GM18526 (cell line): ENCODE data around the gene ARHGDIG.

Source experiments
- POLR2A ChIP-seq: IDR thresholded peaks from 3 replicates; pipeline ENCODE4 v1.6.1; 2011; ENCODE audit not compliant: insufficient read length; ENCODE audit errors: extremely low read depth

ARHGDIG gene

GRCh38 chr16:284204-285120, 4.1 kb downstream of the ARHGDIG start:
- no peak for TF ChIP-seq POLR2A

DNA sequence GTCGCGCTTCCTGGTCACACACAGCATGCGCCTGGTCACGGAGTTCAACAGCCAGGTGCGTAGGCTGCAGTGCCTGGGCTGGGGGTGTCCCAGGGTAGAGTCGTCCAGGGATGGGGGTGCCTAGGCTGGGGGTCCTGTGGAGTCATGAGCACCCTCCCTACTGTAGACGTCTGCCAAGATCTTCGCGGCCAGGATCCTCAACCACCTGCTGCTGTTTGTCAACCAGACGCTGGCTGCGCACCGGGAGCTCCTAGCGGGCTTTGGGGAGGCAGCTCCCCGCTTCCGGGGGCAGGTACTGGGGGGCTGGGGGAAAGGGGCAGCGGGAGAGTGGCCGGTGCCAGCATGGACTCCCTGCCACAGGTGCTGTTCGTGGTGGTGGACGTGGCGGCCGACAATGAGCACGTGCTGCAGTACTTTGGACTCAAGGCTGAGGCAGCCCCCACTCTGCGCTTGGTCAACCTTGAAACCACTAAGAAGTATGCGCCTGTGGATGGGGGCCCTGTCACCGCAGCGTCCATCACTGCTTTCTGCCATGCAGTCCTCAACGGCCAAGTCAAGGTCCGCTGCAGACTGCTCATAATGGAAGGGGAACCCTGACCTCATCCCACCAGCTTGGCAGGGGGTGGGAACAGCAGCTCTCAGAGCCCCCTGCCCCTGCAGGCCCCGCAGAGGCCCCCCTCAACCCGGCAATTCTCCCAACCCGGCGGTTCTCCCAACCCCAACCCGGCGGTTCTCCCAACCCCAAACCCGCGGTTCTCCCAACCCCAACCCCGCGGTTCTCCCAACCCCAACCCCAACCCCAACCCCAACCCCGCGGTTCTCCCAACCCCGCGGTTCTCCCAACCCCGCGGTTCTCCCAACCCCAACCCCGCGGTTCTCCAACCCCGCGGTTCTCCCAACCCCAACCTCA, 5.0 kb downstream of the ARHGDIG start:
- TF ChIP-seq POLR2A, result no peak

- no peak for TF ChIP-seq POLR2A
These were observed 6.3 kb downstream of the ARHGDIG start for GRCh38 chr16:286491-287297.

- TF ChIP-seq POLR2A, result no peak
These were observed 7.0 kb downstream of the ARHGDIG start for GRCh38 chr16:287298-287811.

- TF ChIP-seq POLR2A, result no peak
These were observed 7.9 kb downstream of the ARHGDIG start for GRCh38 chr16:287981-288920.

GRCh38 chr16:289395-289997, 9.1 kb downstream of the ARHGDIG start:
- TF ChIP-seq POLR2A, result no peak

GRCh38 chr16:290015-290680, 9.8 kb downstream of the ARHGDIG start:
- TF ChIP-seq POLR2A, result no peak

GRCh38 chr16:290681-291405, 10.5 kb downstream of the ARHGDIG start:
- no peak for TF ChIP-seq POLR2A

- TF ChIP-seq POLR2A, result no peak
These were observed 11.1 kb downstream of the ARHGDIG start for GRCh38 chr16:291539-291938.

DNA sequence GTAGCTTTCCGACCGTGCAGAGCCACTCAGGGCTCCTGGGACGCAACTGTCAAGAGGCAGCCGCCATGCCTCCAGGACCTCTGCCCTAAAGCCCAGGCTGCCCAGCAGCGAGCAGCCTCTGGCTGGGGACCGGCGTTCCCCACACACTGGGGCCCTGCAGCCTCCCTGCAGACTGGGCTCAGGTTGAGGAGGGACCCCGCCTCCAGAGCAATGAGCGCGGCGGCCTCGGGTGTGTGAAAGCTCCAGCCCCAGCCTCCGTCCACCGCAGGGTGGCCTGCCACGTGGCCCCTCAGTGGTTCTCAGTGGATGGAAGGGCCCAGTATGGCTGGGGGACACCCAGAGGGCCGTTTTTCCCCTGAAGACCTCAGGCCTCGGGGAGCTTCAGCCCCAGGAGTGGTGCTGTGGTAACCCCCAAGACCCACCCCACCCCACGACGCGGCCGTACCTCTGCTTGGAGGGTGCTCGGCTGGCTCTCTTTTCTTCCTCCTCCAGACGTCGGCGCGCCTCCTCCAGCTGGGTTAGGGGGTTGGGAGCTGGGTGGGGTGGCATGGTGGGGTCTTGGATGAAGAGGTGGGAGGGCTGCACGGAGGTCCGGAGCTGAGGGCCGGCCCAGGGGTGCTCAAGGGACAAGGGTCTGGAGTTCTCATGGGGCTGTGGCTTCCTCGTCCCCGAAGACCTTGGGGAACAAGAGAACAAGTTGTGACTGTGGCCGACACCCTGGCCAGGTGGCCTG, 12.8 kb downstream of the ARHGDIG start:
- TF ChIP-seq POLR2A, result no peak

DNA sequence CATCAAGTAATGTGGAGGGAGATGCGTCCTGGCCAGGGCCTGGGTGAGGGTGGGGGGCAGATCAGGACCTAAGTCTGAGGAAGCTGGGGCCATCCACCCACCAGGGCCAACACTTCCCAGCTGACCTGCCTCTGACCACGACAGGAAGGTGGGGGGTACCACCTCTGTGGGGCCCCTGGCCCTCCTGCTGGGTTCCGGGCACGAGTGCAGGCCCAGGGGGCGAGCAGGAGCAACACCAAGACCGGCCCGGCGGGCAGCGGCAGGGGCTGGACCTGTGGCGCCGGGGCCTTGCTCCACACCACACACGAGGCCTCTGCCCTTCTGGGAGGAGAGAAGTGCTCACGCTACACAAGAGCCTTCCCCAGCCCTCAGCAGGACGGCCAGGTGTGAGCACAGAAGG, 15.9 kb downstream of the ARHGDIG start:
- no peak for TF ChIP-seq POLR2A
